Dedifferentiated amniotic fluid mesenchymal stem cell (primary cell): ENCODE data around the gene SLC44A3.

Experiments
- DNase-seq: peaks from one replicate; pipeline ENCODE4 v3.0.0-alpha.2; 2016; ENCODE audit errors: extremely low spot score

The SLC44A3 gene

GRCh38 chr1:94873520-94874351, 53.6 kb downstream of the SLC44A3 start:
- no peak for DNase-seq

DNA sequence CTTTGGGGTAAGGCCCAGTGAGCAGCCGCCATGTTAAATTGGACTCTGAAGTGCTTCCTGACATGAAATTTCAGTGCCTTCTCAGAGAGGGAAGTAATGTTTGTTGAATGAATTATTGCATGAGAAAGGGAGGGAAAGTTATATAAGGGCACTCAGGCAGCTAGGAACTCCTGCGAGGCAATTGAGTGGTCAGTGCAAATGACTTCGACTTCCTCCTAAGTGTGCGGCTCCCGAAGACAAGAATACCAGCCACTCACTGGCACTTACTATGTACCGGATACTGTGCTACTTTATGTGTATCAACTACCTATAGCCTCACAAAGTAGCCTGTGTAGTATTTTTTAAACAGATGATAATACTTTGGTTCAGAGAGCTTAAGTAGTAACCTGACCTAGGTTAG, 54.3 kb downstream of the SLC44A3 start:
- DNase-seq: no peak

- DNase-seq: no peak
Observed at GRCh38 chr1:94875794-94876193, 55.6 kb downstream of the SLC44A3 start.

GRCh38 chr1:94876362-94876761, 56.2 kb downstream of the SLC44A3 start:
- no peak for DNase-seq

GRCh38 chr1:94878329-94878728, 58.2 kb downstream of the SLC44A3 start:
- no peak for DNase-seq

DNA sequence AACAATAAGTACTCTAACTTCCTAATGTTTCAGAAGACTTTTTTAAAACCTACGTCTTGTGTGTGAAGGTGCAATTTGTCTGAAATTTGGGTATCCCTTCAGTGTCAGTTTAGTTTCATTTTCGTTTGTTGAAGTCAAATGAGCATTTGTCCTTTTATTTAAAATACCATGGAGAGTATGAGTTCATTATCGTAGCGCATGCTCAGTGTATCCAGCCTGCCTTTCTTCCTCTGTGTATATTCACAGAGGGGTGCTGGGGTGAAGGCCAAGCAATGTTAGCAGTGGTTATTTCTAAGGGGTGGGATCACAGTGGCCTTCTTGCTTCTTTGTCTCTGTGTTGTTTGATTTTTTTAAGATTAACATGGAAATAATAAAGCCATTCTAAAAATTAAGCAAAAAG, 63.5 kb downstream of the SLC44A3 start:
- DNase-seq: peak; percentile 71

DNA sequence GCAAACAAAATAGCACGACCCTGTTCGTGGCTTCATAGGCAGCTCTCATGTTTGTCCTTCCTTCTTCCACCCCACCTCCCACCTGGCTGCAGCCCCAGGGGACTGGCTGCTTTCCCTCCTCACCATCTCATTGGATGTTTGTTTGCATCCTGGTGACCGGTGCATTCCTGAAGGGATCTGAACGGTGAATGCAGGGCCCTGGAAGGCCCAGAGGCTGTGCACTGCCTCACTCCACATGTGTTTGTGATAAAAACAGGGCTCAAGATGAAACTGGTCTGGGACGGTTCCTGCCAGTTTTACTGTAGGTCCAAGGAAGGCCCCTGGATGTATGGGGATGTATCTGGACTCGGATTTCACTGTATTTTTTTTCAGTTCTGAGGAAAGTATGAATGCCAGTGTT, 63.9 kb downstream of the SLC44A3 start:
- peak; percentile 85 for DNase-seq

- DNase-seq: no peak
Observed at GRCh38 chr1:94884507-94884906, 64.3 kb downstream of the SLC44A3 start.

DNA sequence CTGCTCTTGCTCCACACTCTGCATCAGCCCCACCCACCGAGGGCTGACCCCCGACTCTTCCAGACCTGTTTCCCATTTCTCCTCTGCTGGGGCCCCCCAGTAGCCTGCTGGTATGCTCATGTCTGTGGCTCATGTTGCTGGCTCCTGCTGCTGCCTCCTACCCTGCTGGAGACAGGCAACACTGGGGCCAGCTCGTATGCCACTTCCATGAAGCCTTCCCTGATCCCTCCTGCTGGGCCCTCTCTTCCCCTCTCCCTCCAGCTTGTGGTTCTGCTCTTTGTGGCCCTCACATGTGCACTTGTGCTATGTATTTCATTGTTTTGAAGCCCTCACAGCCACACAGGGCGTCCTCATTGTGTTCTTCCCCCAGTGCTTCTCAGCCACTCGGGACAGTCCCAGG, 66.2 kb downstream of the SLC44A3 start:
- DNase-seq: no peak

DNA sequence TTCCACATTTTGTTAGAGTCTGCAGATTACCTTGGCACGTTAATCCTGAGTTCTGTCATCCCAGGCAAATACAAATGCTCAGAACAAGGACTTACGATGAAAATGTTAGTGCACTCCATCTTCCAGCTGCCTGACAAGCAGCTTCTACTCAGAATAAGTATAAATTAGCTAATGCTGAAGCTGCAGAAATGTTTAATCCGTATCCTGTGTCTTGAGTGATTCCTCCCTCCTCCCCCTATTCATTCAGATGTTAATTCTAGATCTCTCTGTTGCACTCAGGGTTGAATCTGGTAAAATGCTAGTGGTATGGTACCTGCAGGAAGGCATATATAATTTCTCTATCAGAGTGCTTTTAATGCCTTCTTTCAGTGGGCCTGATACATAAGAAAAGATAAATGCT, 66.9 kb downstream of the SLC44A3 start:
- no peak for DNase-seq

DNA sequence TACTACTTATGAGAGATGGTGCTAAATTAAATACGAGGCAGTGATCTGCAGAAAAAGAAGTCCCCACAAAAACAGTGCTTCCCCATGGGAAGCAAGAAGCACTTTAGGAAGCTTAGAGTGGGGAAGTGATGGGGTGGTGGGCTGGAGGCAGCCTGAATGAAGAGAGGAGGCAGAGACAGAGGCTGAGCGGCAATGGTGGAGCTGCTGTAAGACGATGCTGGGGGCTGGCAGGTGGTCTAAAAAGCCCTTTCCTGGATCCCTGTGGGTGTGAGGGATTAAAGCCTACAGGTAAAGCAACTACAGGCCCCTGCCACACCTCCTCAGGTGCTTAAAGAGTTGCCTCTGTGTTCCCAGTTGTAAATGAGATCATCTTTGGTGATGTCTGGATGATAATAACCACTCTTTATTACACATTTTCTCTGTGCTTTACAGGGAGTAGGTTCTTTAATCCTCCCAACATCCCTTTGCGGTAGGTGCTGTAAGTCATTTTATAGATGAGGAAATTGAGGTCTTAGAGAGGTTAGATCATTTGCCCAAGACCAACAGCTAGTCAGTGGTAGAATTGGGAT, 67.5 kb downstream of the SLC44A3 start:
- no peak for DNase-seq

- no peak for DNase-seq
Observed at GRCh38 chr1:94888201-94888600, 68.0 kb downstream of the SLC44A3 start.

GRCh38 chr1:94892604-94893254, 72.6 kb downstream of the SLC44A3 start:
- no peak for DNase-seq

- DNase-seq: no peak
Observed at GRCh38 chr1:94894630-94895029, 74.5 kb downstream of the SLC44A3 start.

- no peak for DNase-seq
Observed at GRCh38 chr1:94895518-94895917, 75.4 kb downstream of the SLC44A3 start.

DNA sequence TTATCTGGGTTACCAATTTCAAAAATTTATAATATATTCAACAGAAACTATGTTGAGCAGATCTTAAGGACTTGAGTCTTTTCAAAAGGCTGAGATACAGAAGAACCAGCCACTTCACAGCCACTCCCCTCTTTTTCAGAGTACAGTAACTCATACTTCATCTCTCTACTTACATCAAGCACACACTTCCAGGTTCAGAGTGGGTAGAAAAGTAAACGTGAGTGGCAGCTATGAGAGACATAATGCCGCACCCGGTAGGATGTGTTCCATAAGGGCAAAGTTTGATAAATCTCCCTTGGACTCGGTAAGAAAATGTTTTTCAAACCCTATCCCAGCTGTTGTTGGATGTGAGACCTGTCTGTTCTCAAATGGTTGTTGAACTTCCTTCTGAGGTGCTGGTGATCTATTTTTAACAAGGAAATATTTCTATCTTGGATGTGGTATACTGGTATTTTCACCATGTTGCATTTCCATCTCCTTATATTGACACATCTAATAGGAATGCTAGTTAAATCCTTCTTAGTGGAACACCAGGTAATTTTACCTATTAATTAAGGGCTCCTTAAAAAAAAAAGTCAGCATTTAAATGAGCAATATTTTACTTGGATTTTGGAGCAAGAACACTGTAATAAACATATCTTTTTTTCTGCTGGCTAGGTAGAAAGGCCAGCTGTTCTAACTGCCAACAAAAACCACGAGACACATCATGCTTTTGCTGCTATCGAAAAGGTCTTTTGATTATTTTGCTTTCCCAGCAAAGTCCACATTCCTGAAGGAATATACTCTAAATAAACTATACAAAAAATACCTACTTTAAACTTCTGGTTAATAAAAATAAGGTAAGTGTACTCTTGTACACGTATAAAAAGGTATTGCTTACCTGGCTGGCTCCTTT, 78.6 kb downstream of the SLC44A3 start:
- DNase-seq: no peak

DNA sequence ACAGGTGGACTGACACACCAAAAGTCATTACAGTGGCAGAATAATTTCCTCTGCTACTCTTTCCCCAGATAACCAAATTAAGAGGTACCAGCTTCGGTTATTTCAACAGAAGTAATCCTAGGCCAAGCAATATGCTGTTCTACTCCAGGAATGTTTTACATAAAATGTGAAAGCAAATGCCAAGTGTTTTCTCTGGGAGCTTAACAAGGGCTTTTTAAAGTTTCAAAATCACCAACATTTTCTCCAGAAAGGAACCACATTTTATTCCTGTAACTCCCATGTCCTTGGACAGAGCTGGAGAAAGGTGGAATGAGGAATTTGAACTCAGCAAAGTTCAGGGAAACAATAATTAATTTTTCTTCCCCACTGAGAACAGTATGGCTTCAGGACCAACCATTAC, 79.6 kb downstream of the SLC44A3 start:
- no peak for DNase-seq

DNA sequence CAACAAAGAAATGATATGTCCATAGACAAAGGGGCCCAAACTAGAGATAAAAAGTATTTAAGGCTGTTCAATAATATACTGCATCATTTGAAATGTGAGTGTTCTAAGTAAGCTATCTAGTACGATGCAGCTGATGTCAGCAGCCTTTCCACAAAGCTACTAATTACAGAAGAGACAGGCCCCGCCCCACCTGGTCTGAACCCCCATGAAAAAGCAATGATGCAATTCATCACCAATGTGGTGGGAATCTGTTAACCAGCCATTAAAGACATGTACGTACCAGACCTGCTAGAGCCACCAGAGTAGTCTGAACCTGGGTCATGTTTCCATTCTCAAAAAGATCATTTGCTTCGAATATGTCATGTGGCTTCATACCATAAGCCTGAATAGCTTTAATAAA, 81.7 kb downstream of the SLC44A3 start:
- no peak for DNase-seq

GRCh38 chr1:94903280-94904009, 83.3 kb downstream of the SLC44A3 start:
- no peak for DNase-seq

- no peak for DNase-seq
Observed at GRCh38 chr1:94905207-94905606, 85.0 kb downstream of the SLC44A3 start.

GRCh38 chr1:94906382-94906781, 86.2 kb downstream of the SLC44A3 start:
- DNase-seq: no peak
